T47D (cell line): ENCODE measurements around the gene RCBTB1.
"Not testable (repeated sequence)": the region's sequence is repeated elsewhere in the genome, so short reads cannot be mapped to it uniquely, and the experiment has no call there.

Source experiments
- DNase-seq, 2 experiments: peaks; one replicate each; pipeline versions ENCODE4 v3.0.0 to v3.0.0-alpha.2; 2011 to 2012; ENCODE audit warnings: low read depth in 1 of 2, low spot score in 1 of 2
- JUND ChIP-seq: IDR thresholded peaks from 2 replicates; pipeline ENCODE4 v1.6.1; 2012; ENCODE audit warnings: low read depth
- in situ Hi-C: cut with HindIII; loops from 2 replicates; pipeline ENCODE4 v1.10.0; 2016; ENCODE audit warnings: low sequenced_read_pairs, low pct_unique_long_range_greater_than_20kb

RCBTB1 gene

GRCh38 chr13:49502954-49503353, 82.4 kb downstream of the RCBTB1 start:
- in situ Hi-C loops, result no loop called here
- no peak for TF ChIP-seq JUND
- no peak for DNase-seq

GRCh38 chr13:49499889-49500660, 85.3 kb downstream of the RCBTB1 start:
- DNase-seq, result no peak
- no peak for TF ChIP-seq JUND
- in situ Hi-C loops, result no loop called here

- in situ Hi-C loops, result no loop called here
- DNase-seq, result no peak
- TF ChIP-seq JUND, result no peak
Observed at GRCh38 chr13:49498206-49498605, 87.2 kb downstream of the RCBTB1 start.

- no peak for TF ChIP-seq JUND
- in situ Hi-C loops, result no loop called here
Observed at GRCh38 chr13:49497272-49497671, 88.1 kb downstream of the RCBTB1 start.

GRCh38 chr13:49496837-49497236, 88.5 kb downstream of the RCBTB1 start:
- peak in 1 of 2 experiments; percentile 6 for DNase-seq
- in situ Hi-C loops, result not testable (repeated sequence)

More at GRCh38 chr13:49497272-49497671, 88.1 kb downstream of the RCBTB1 start:
- DNase-seq, result no peak

GRCh38 chr13:49495783-49496762, 89.3 kb downstream of the RCBTB1 start, which contains the start of gene PHF11:
TSS of gene PHF11 (plus strand) at chr13:49495953. CDS start at chr13:49496002, 49 bp downstream.
- TF ChIP-seq JUND, result no peak
- DNase-seq, result peak; percentile 46 to 78
- in situ Hi-C loops, result no loop called here

- in situ Hi-C loops, result no loop called here
- TF ChIP-seq JUND, result no peak
- DNase-seq, result no peak
Observed at GRCh38 chr13:49494645-49495044, 90.7 kb downstream of the RCBTB1 start.

GRCh38 chr13:49488563-49488962, 96.8 kb downstream of the RCBTB1 start:
- no peak for DNase-seq
- no peak for TF ChIP-seq JUND
- in situ Hi-C loops, result no loop called here
